COR-L47 (cell line): ENCODE results near the gene SAPCD1.
A peak's percentile ranks its signal among the peaks of the same experiment; 100 is the strongest.
"Not testable (repeated sequence)": the region's sequence is repeated elsewhere in the genome, so short reads cannot be mapped to it uniquely, and the experiment has no call there.

Source experiments
- DNase-seq: peaks from one replicate; lab custom pipeline; 2025; lab: John Stamatoyannopoulos, UW

The SAPCD1 gene

GRCh38 chr6:31801031-31801927, 38.8 kb downstream of the SAPCD1 start:
- not testable (repeated sequence) for DNase-seq

DNA sequence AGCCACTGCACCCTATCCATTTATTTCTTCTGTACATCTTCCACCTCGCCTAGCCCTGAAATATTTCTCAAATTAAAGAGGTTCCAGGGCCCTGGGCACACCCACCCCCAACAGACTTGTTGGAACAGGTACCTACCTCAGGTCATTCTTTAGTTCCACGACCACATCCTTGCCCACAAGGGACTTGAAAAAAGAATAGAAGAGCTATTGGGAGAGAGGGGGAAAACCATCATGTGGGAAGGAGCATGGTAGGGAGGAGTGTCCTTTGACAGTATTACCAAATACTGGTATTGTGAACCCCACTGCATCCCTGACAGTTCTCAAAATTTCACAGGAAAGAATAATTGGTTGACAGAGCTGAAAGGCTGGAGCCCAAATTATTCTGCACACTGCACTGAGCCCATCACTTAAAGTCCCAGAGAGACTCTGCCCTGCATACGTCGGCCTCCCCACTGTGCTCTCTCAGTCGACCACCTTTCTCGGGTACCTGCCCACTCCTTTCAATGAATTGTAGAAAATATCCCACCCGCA, 43.5 kb downstream of the SAPCD1 start:
- DNase-seq = no peak

DNA sequence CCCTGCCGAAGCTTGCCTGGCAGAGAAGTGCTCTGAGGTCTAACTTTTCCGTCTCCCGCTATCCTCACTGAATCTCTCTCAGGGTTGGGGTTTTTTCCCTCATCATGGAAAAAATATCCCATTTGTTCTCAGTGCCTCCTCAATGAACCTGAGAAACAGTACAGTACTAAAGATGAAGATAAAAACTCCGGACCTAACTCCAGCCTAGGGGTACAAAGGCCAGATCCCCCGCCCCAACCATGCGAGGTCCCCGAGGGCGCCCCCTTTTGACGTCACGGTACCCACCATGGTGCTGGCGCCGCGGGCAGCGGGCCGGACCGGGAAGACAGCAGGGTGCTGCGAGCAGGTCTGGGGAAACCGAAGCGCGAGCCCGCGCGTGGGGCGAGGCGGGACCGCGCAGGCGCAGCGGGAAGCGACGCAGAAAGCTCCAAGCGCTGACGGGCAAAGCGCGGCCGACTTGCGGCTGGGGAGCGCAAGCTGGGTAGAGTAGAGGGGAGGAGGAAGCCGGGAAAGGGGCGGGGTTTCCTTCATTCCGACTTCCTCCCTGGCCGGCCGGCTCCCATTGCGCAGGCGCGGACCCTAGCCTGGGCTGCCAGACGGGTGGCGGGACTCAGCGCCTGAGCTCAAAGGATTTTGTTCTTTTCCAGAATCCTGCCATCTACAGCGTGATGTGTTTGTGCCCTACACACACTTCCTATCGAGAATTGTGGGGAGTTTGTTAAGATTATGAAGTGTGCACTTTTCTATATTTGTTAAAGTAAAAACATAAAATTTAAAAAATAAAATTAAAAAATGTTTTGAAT, 44.2 kb downstream of the SAPCD1 start, which contains the start of gene LSM2:
Gene LSM2 (minus strand): TSS at position 497 of the 803 bp plus-strand sequence. CDS start 209 bp downstream, at position 288.
- peak; percentile 96 for DNase-seq

- not testable (repeated sequence) for DNase-seq
Measured at GRCh38 chr6:31808599-31808998, 46.1 kb downstream of the SAPCD1 start.

- no peak for DNase-seq
Measured at GRCh38 chr6:31811645-31812044, 49.2 kb downstream of the SAPCD1 start.

DNA sequence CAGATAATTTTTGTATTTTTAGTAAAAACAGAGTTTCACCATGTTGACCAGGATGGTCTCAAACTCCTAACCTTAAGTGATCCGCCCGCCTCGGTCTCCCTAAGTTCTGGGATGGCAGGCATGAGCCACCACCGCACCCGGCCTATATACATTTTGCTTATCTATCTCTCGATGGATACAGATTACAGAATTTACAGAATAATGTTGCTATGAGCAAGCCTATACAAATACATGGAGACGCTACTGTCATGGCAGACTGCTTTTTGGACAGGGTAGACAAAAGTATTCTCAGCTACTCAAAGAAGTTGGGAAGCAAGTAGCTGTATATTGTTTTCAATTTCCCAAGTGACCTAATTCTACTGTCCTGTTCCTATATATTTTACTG, 51.0 kb downstream of the SAPCD1 start:
- no peak for DNase-seq
